BLaER1 treated with 17β-estradiol and CSF1 and Interleukin-3, amounts not matched to agents 10 nM and 100 nM (cell line): ENCODE measurements around the gene IL4.

Source experiments
- H3K27ac ChIP-seq, 11 experiments: shearing (Covaris generic); formaldehyde crosslinking; 2 replicates each; pipeline ENCODE4 v1.8.1; 2022
- H3K27me3 ChIP-seq, 11 experiments: shearing (Covaris generic); formaldehyde crosslinking; 2 replicates each; pipeline ENCODE4 v1.8.1; 2022
- H3K36me3 ChIP-seq, 11 experiments: shearing (Covaris generic); formaldehyde crosslinking; 2 replicates each; pipeline ENCODE4 v1.8.1; 2022
- H3K4me1 ChIP-seq, 10 experiments: shearing (Covaris generic); formaldehyde crosslinking; 2 replicates each; pipeline ENCODE4 v1.8.1; 2022
- H3K4me2 ChIP-seq, 11 experiments: shearing (Covaris generic); formaldehyde crosslinking; 2 replicates each; pipeline ENCODE4 v1.8.1; 2022
- H3K4me3 ChIP-seq, 10 experiments: shearing (Covaris generic); formaldehyde crosslinking; 2 replicates each; pipeline ENCODE4 v1.8.1; 2022
- H3K9ac ChIP-seq, 11 experiments: shearing (Covaris generic); formaldehyde crosslinking; 2 replicates each; pipeline ENCODE4 v1.8.1; 2022
- H3K9me3 ChIP-seq, 11 experiments: shearing (Covaris generic); formaldehyde crosslinking; replicated peaks in 1 of 11; 2 replicates each; pipeline ENCODE4 v1.8.1; 2022
- H4K20me1 ChIP-seq, 11 experiments: shearing (Covaris generic); formaldehyde crosslinking; 2 replicates each; pipeline ENCODE4 v1.8.1; 2022
- Cebpa-rat ChIP-seq, 11 experiments: shearing (Covaris generic); IDR thresholded peaks; 2 replicates each; pipeline ENCODE4 v1.8.1; 2022

IL4 gene

GRCh38 chr5:132675936-132676689 lies 2.3 kb downstream of the IL4 start:
- H3K4me2 ChIP-seq: no peak overlapping the region
- H3K4me1 ChIP-seq: peaks cover 0 to under 1% (median 0%) of the 10 kb centered on the region in 10 experiments; a peak in 2 of 20 replicates
- no peak overlapping the region for H3K27ac ChIP-seq
- H3K36me3 ChIP-seq: no peaks in the 10 kb centered on the region
- H3K27me3 ChIP-seq: no peaks in the 10 kb centered on the region
- TF ChIP-seq Cebpa-rat (IDR thresholded peaks at IDR 0.05): no peak
- no peaks in the 10 kb centered on the region for H4K20me1 ChIP-seq
- H3K9ac ChIP-seq: no peak overlapping the region
- no peak overlapping the region for H3K4me3 ChIP-seq
- 0 out of 22 replicates have a peak, but pooled peaks cover 0 to under 1% (median 0%) of the 10 kb centered on the region in 11 experiments for H3K9me3 ChIP-seq

DNA sequence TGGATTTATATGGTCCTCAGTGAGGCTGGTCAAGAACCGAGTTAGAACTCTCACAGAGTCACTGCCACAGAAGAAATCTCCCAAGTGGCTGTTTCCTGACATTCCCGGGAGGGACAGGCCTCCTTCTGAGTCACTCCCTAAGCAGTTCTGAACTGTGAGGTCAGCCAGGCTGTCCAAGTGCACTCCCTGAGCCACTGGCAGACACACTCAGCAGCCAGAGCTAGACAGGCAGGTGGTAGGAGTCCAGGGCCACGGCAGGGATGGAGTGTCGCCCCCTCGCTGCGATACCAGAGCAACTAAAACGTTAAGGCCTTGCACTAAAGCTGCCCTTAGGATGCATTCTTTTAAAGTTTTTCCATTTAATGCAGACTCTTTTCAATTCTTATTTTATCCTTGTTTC lies 3.4 kb downstream of the IL4 start:
- Histone ChIP-seq H3K4me1 (peaks cover 0 to 7% (median 0%) of the 10 kb centered on the region in 10 experiments; a peak in 4 of 20 replicates), H3K27ac (no peak overlapping the region), H3K27me3 (no peaks in the 10 kb centered on the region), H3K36me3 (no peaks in the 10 kb centered on the region), H3K4me2 (no peak overlapping the region), H3K9me3 (no peaks in the 10 kb centered on the region), H3K4me3 (no peak overlapping the region), H3K9ac (no peak overlapping the region), H4K20me1 (no peaks in the 10 kb centered on the region)
- TF ChIP-seq Cebpa-rat (IDR thresholded peaks at IDR 0.05): no peak

DNA sequence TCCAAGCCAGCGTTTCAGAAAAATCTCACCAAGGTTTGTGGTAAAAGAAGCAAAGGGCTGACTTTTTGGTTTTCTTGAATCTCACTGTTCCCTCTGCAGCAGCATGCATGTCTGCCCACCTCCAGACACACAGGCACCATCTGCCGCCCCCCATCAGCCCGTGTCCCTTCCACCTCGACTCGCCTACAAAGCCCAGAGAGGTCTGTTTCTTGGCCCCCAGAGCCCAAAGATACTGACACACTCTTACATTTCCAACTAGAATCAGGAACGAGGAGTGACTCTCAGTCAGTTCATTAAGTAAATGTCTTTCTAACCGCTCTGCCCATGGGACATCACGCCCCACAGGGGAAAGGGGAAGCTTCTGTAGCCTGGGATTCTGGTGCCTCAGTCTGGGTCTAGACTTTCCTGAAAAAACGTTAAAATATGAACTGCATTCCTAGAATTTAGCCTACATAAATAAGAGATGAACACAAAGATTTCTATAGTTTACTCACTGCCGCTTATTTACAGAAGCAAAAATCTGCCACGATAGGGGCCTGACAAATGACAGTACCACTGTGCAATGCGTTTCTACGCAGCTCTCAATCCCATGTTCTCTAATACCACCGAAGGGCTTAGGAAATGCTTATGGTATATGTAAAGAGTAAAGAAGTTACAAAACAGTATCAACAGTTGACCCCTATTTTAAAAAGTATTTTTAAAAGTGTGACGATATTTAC lies 4.1 kb downstream of the IL4 start:
- H3K9me3 ChIP-seq: no peaks in the 10 kb centered on the region
- peaks cover 0 to 7% (median 0%) of the 10 kb centered on the region in 10 experiments; a peak in 4 of 20 replicates for H3K4me1 ChIP-seq
- H3K27ac ChIP-seq: no peak overlapping the region
- TF ChIP-seq Cebpa-rat (IDR thresholded peaks at IDR 0.05): no peak
- H3K27me3 ChIP-seq: no peaks in the 10 kb centered on the region
- H3K4me2 ChIP-seq: no peak overlapping the region
- no peaks in the 10 kb centered on the region for H3K36me3 ChIP-seq
- H3K9ac ChIP-seq: no peak overlapping the region
- H3K4me3 ChIP-seq: no peak overlapping the region
- H4K20me1 ChIP-seq: no peaks in the 10 kb centered on the region

- Histone ChIP-seq H3K4me3 (no peak overlapping the region), H3K4me1 (peaks cover 0 to 7% (median 0%) of the 10 kb centered on the region in 10 experiments; a peak in 4 of 20 replicates), H3K9ac (no peak overlapping the region), H3K27ac (no peak overlapping the region), H3K36me3 (no peaks in the 10 kb centered on the region), H3K27me3 (no peaks in the 10 kb centered on the region), H3K4me2 (no peak overlapping the region), H4K20me1 (no peaks in the 10 kb centered on the region), H3K9me3 (no peaks in the 10 kb centered on the region)
- TF ChIP-seq Cebpa-rat (IDR thresholded peaks at IDR 0.05): no peak
Measured at GRCh38 chr5:132678735-132679134, 4.9 kb downstream of the IL4 start.

GRCh38 chr5:132679166-132679565 lies 5.4 kb downstream of the IL4 start:
- Histone ChIP-seq H3K27ac (no peak overlapping the region), H3K9me3 (no peaks in the 10 kb centered on the region), H3K36me3 (no peaks in the 10 kb centered on the region), H4K20me1 (no peaks in the 10 kb centered on the region), H3K4me2 (no peak overlapping the region), H3K27me3 (no peaks in the 10 kb centered on the region), H3K4me1 (peaks cover 0 to 10% (median 1%) of the 10 kb centered on the region in 10 experiments; a peak in 10 of 20 replicates), H3K4me3 (no peak overlapping the region), H3K9ac (no peak overlapping the region)
- no peak for TF ChIP-seq Cebpa-rat (IDR thresholded peaks at IDR 0.05)

DNA sequence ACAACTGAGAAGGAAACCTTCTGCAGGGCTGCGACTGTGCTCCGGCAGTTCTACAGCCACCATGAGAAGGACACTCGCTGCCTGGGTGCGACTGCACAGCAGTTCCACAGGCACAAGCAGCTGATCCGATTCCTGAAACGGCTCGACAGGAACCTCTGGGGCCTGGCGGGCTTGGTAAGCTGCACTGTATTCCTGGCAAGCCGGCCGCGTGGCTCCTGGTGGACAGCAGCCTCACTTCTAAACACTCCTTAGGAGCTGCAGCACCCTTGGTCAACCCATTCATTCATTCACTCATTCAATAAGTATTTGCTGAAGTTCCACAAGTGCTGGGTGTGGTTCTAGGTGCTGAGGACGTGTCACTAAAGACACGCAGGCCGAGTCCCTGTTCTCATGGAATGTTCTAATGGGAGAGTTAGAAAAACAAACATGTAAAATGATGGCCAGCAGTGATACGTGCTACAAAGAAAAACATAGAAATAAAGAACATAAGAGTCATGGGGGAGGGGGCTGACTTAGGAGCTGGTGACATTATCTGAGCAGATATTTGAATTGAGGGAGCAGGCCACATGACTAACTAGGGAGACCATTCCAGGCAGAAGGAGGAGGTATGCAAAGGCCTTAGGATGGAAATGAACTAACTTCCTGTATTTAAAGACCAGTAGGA lies 6.1 kb downstream of the IL4 start:
- H3K36me3 ChIP-seq: no peaks in the 10 kb centered on the region
- peaks cover 1 to 16% (median 8%) of the 10 kb centered on the region in 10 experiments; a peak in 19 of 20 replicates for H3K4me1 ChIP-seq
- TF ChIP-seq Cebpa-rat (IDR thresholded peaks at IDR 0.05): no peak
- H3K27me3 ChIP-seq: no peaks in the 10 kb centered on the region
- H3K9me3 ChIP-seq: no peaks in the 10 kb centered on the region
- H3K4me3 ChIP-seq: no peak overlapping the region
- H3K27ac ChIP-seq: no peak overlapping the region
- H3K9ac ChIP-seq: no peak overlapping the region
- no peaks in the 10 kb centered on the region for H4K20me1 ChIP-seq
- no peak overlapping the region for H3K4me2 ChIP-seq

- no peak for TF ChIP-seq Cebpa-rat (IDR thresholded peaks at IDR 0.05)
Measured at GRCh38 chr5:132680780-132681475, 7.1 kb downstream of the IL4 start.

DNA sequence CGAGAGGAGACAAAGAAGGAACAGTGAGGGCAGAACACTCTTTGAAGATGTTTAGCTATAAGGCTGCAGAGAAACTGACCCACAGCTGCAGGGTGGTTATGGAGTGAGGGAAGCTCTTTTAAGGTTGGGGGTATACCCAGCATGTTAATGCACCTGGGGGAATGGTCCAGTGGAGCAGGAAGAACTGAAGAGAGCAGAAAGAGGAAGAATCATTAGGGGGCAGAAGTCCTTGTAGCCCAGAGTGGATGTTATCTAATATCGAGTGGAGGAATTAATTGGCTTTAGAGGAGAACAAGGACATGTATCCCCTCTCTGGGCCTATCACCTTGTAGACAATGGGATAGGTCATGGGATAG lies 7.7 kb downstream of the IL4 start:
- H4K20me1 ChIP-seq: no peaks in the 10 kb centered on the region
- H3K4me2 ChIP-seq: peak overlapping the region in 4 of 11 experiments; percentile 2 to 31 (median 28); a peak in 5 of 22 replicates
- no peaks in the 10 kb centered on the region for H3K27me3 ChIP-seq
- no peaks in the 10 kb centered on the region for H3K9me3 ChIP-seq
- no peak for TF ChIP-seq Cebpa-rat (IDR thresholded peaks at IDR 0.05)
- H3K27ac ChIP-seq: no peak overlapping the region
- no peaks in the 10 kb centered on the region for H3K36me3 ChIP-seq
- H3K4me1 ChIP-seq: peaks cover 7 to 30% (median 21%) of the 10 kb centered on the region in 10 experiments
- no peak overlapping the region for H3K9ac ChIP-seq
- H3K4me3 ChIP-seq: no peak overlapping the region

More at GRCh38 chr5:132680780-132681475, 7.1 kb downstream of the IL4 start:
- no peaks in the 10 kb centered on the region for H3K36me3 ChIP-seq
- no peak overlapping the region for H3K27ac ChIP-seq
- H3K4me3 ChIP-seq: no peak overlapping the region
- peak overlapping the region in 4 of 11 experiments; percentile 2 to 31 (median 28); a peak in 5 of 22 replicates for H3K4me2 ChIP-seq
- H3K4me1 ChIP-seq: peaks cover 7 to 27% (median 19%) of the 10 kb centered on the region in 10 experiments
- no peak overlapping the region for H3K9ac ChIP-seq
- no peaks in the 10 kb centered on the region for H4K20me1 ChIP-seq
- no peaks in the 10 kb centered on the region for H3K27me3 ChIP-seq
- H3K9me3 ChIP-seq: no peaks in the 10 kb centered on the region

DNA sequence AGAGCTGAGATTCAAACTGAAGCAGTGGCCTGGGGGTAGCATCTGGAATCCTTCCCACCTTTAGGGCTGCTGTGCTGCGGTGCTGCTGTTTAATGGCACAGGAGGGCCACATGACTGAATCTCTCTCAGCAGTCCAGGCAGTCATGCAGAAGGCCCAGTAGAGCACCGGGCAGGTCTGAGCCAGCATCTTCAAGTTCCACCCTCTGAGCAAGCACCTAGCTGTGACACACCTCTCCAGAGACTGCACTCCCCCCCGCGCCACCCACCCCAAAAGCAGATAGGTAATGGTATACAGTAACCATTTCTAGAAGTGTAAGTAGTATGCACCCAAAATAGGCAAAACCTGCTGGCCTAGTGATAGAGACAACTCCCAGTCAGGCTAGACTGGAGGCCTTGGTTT lies 8.2 kb downstream of the IL4 start:
- Histone ChIP-seq H3K4me1 (peaks cover 7 to 30% (median 21%) of the 10 kb centered on the region in 10 experiments), H3K36me3 (no peaks in the 10 kb centered on the region), H3K27ac (no peak overlapping the region), H4K20me1 (no peaks in the 10 kb centered on the region), H3K27me3 (no peaks in the 10 kb centered on the region), H3K4me2 (no peak overlapping the region; a peak in 1 of 22 replicates), H3K4me3 (no peak overlapping the region), H3K9me3 (no peaks in the 10 kb centered on the region), H3K9ac (no peak overlapping the region)
- TF ChIP-seq Cebpa-rat (IDR thresholded peaks at IDR 0.05): no peak
